Measurements from ENCODE around the gene FIGNL2. TPM values are rescaled to one million over a fixed set of nuclear protein-coding genes. Genes with fewer than 3 reads are reported as not detected.

Gene FIGNL2
- total and polyA plus RNA-seq, 2 experiments from 2014 or later = 3.0 to 14.1 TPM

DNA sequence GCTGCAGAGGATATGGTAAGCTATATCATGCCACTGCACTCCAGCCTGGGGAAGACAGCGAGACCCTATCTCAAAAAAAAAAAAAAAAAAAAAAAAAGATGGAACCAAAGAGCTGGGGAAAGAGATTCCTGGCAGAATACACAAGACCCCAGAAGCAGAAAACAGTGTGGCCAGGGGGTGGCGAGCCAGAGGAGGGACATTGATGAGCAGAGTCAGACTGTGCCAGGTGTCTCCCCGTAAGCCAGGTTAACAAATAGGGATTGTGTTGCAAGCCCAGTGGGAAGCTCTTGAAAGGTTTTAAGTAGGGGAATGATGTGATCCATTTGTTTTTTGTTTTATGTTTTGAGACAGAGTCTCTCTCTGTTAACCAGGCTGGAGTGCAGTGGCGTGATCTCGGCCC is 56.1 kb downstream of the FIGNL2 start:
- Histone ChIP-seq H3K27ac (no peak overlapping the region), H3K4me3 (no peak overlapping the region), H3K4me1 (ENCODE audit: low read depth) (no peaks in the 10 kb centered on the region), H3K27me3 (no peaks in the 10 kb centered on the region), H3K9me3 (ENCODE audit: low read depth) (no peaks in the 10 kb centered on the region), H3K36me3 (no peaks in the 10 kb centered on the region)
- no peak for DNase-seq (ENCODE audit: low read depth in 1 of 2, low spot score in 1 of 2)
- TF ChIP-seq, protein P1, sequence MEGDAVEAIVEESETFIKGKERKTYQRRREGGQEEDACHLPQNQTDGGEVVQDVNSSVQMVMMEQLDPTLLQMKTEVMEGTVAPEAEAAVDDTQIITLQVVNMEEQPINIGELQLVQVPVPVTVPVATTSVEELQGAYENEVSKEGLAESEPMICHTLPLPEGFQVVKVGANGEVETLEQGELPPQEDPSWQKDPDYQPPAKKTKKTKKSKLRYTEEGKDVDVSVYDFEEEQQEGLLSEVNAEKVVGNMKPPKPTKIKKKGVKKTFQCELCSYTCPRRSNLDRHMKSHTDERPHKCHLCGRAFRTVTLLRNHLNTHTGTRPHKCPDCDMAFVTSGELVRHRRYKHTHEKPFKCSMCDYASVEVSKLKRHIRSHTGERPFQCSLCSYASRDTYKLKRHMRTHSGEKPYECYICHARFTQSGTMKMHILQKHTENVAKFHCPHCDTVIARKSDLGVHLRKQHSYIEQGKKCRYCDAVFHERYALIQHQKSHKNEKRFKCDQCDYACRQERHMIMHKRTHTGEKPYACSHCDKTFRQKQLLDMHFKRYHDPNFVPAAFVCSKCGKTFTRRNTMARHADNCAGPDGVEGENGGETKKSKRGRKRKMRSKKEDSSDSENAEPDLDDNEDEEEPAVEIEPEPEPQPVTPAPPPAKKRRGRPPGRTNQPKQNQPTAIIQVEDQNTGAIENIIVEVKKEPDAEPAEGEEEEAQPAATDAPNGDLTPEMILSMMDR (IDR thresholded peaks at IDR 0.05; ENCODE audit: low read depth, low read length) = no peak

DNA sequence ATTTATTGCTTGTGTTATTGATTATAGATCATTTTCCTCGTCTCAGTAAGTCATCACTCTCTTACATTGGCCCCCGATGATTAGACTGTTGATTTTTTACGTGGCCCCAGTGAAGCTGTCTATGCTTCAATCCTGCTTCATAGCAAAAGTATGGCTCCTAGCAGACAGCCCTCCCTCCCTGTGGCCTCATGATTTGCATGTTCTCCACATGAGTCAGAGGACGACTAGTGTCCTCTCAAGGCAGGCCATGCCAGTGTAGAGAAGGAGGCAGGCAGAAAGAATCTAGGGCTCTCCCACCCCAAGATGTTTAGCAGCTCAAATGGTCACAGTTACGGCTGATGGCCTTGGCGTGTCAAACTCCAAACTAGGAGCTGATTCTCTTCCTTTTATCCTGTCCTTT is 59.6 kb downstream of the FIGNL2 start:
- H3K27me3 ChIP-seq = no peaks in the 10 kb centered on the region
- no peaks in the 10 kb centered on the region for H3K9me3 ChIP-seq (ENCODE audit: low read depth)
- no peak overlapping the region for H3K4me3 ChIP-seq
- no peaks in the 10 kb centered on the region for H3K36me3 ChIP-seq
- TF ChIP-seq, protein P1 (IDR thresholded peaks at IDR 0.05; ENCODE audit: low read depth, low read length) = no peak
- H3K27ac ChIP-seq = no peak overlapping the region
- DNase-seq (ENCODE audit: low read depth in 1 of 2, low spot score in 1 of 2) = peak in 1 of 2 donors; percentile 32
- no peaks in the 10 kb centered on the region for H3K4me1 ChIP-seq (ENCODE audit: low read depth)

DNA sequence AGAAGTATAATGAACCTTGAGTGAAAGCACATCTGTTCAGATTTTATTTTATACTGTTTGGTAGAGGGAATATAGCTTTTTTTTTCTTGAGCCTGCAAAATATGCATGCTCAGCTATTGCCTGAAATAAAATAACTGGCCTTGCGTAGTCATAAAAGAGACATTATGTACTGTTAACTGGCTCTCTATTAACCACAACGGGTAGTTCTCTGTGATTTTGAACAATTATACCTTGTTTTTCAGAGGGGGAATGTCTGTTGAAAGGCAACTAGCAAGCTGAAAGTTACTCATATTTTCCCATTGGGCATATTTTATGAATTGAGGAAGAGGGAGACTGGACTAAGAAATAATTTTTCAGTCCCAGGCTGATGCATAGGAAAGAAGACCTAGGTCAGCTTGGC is 62.6 kb downstream of the FIGNL2 start:
- H3K9me3 ChIP-seq (ENCODE audit: low read depth) = no peaks in the 10 kb centered on the region
- H3K27me3 ChIP-seq = no peaks in the 10 kb centered on the region
- TF ChIP-seq, protein P1 (IDR thresholded peaks at IDR 0.05; ENCODE audit: low read depth, low read length) = no peak
- DNase-seq (ENCODE audit: low read depth in 1 of 2, low spot score in 1 of 2) = no peak
- H3K4me1 ChIP-seq (ENCODE audit: low read depth) = no peaks in the 10 kb centered on the region
- no peak overlapping the region for H3K27ac ChIP-seq
- H3K4me3 ChIP-seq = no peak overlapping the region
- H3K36me3 ChIP-seq = no peaks in the 10 kb centered on the region

DNA sequence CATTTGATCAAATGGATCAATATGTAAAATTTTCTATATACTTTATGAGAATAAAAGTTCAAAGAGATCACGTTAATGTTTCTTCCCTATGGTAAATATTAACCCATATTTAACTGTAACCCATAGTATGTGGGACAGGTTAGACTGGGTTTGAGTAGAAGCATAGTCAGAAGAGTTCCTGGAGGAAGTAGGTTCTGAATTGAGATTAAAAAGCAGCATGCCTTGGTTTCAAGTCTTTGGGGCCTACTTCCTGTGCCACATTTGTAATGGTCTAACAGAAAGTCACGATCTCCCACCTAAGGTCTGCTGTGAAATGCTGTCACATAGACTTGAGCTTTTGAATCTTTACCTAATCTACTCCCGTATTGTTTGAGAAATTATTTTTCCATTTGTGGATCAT is 63.8 kb downstream of the FIGNL2 start:
- TF ChIP-seq, protein P1 (IDR thresholded peaks at IDR 0.05; ENCODE audit: low read depth, low read length) = no peak
- no peaks in the 10 kb centered on the region for H3K27me3 ChIP-seq
- no peaks in the 10 kb centered on the region for H3K9me3 ChIP-seq (ENCODE audit: low read depth)
- H3K4me3 ChIP-seq = no peak overlapping the region
- H3K36me3 ChIP-seq = no peaks in the 10 kb centered on the region
- no peak overlapping the region for H3K27ac ChIP-seq
- H3K4me1 ChIP-seq (ENCODE audit: low read depth) = no peaks in the 10 kb centered on the region
- no peak for DNase-seq (ENCODE audit: low read depth in 1 of 2, low spot score in 1 of 2)

DNA sequence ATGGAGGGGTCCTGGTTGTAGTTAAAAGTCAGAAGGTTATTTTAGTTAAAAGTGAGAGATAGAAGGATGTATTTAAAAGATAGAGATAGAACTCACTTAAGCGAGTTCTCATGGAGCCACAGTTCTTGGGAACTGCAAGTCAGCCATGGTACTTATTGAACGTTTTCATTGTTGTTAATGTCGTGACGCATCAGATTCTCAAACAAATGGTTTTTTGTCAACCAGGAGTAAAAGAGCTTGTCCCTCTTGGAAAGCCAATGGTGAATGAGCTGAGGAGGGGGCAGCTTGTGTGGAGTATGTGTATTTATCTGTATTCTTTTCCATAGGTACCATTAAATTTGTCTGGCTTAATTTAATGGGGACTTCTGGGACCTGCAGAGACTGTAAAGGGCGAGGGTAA is 68.6 kb downstream of the FIGNL2 start:
- no peak for DNase-seq (ENCODE audit: low read depth in 1 of 2, low spot score in 1 of 2)
- TF ChIP-seq, protein P1 (IDR thresholded peaks at IDR 0.05; ENCODE audit: low read depth, low read length) = no peak
- H3K27ac ChIP-seq = no peak overlapping the region
- no peaks in the 10 kb centered on the region for H3K9me3 ChIP-seq (ENCODE audit: low read depth)
- H3K27me3 ChIP-seq = no peaks in the 10 kb centered on the region
- H3K4me1 ChIP-seq (ENCODE audit: low read depth) = no peaks in the 10 kb centered on the region
- no peaks in the 10 kb centered on the region for H3K36me3 ChIP-seq
- H3K4me3 ChIP-seq = no peak overlapping the region

DNA sequence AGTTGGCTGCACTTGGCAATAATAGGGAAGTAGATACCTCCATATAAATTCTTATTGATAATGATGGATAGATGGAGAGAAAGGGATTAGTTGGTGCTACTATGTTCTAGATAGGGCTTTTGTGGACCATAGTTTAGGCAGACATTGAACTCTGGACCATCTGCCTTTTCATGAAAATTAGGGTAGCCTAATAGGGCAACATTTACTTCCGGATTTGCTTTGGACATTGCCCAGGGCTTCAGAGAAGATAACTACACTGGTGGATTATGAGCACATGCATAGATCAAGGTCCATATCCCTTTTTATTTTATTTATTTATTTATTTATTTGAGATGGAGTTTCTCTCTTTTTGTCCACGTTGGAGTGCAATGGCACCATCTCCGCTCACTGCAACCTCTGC is 70.5 kb downstream of the FIGNL2 start:
- no peaks in the 10 kb centered on the region for H3K9me3 ChIP-seq (ENCODE audit: low read depth)
- no peaks in the 10 kb centered on the region for H3K27me3 ChIP-seq
- no peaks in the 10 kb centered on the region for H3K4me1 ChIP-seq (ENCODE audit: low read depth)
- H3K4me3 ChIP-seq = no peak overlapping the region
- TF ChIP-seq, protein P1 (IDR thresholded peaks at IDR 0.05; ENCODE audit: low read depth, low read length) = no peak
- H3K36me3 ChIP-seq = no peaks in the 10 kb centered on the region
- H3K27ac ChIP-seq = no peak overlapping the region
- no peak for DNase-seq (ENCODE audit: low read depth in 1 of 2, low spot score in 1 of 2)

Measured in cardiac muscle cell (in vitro differentiated cells and primary cell).